H1 (cell line): Measurements from ENCODE around the gene CD248. TPM values are rescaled to one million over a fixed set of nuclear protein-coding genes. Genes with fewer than 3 reads are reported as not detected.

Experiments
- CTCF ChIA-PET: fragments of 300-600 bp; sonication (Branson Sonifier 250); formaldehyde crosslinking; loops from one replicate; lab custom pipeline; 2021; ENCODE audit not compliant: partially characterized antibody; lab: Charles Lee
- POLR2A ChIA-PET: fragments of 300-600 bp; sonication (Branson Sonifier 250); formaldehyde crosslinking; loops from one replicate; lab custom pipeline; 2021; ENCODE audit warnings: inconsistent platforms; ENCODE audit not compliant: partially characterized antibody; lab: Charles Lee
- DNase-seq, 2 experiments: peaks; one replicate each; pipeline versions ENCODE4 v3.0.0 to v3.0.0-alpha.2; 2010 to 2022; ENCODE audit warnings: low spot score in 2 of 2, low read depth in 1 of 2, mixed read lengths in 1 of 2
- FAIRE-seq: peaks from 2 replicates; lab custom pipeline; 2011; peaks lifted over from hg19 to GRCh38; lab: Jason Lieb, UNC
- H2AFZ ChIP-seq: 2 replicates; pipeline ENCODE4 v1.8.1; 2012; ENCODE audit warnings: low read length, inconsistent platforms
- H2AK5ac ChIP-seq: 2 replicates; pipeline ENCODE4 v1.6.1; 2013; ENCODE audit warnings: low read depth, low read length
- H2BK120ac ChIP-seq: replicated peaks from 2 replicates; pipeline ENCODE3; 2013; ENCODE audit warnings: low read depth, low read length, inconsistent platforms
- H2BK12ac ChIP-seq: 2 replicates; pipeline ENCODE4 v1.6.1; 2013; ENCODE audit warnings: low read depth, low read length
- H2BK15ac ChIP-seq: 2 replicates; pipeline ENCODE4 v1.6.1; 2013; ENCODE audit warnings: low read length
- H2BK20ac ChIP-seq: 2 replicates; pipeline ENCODE4 v1.6.1; 2013; ENCODE audit warnings: low read length
- H2BK5ac ChIP-seq: 2 replicates; pipeline ENCODE4 v1.6.1; 2013; ENCODE audit warnings: low read depth, low read length
- H3K14ac ChIP-seq: 2 replicates; pipeline ENCODE4 v1.6.1; 2013; ENCODE audit warnings: inconsistent platforms; ENCODE audit not compliant: insufficient read length
- H3K18ac ChIP-seq: 2 replicates; pipeline ENCODE4 v1.6.1; 2013; ENCODE audit warnings: low read length; ENCODE audit errors: extremely low read depth
- H3K23ac ChIP-seq: 2 replicates; pipeline ENCODE4 v1.6.1; 2013; ENCODE audit warnings: inconsistent platforms; ENCODE audit not compliant: insufficient read length
- H3K23me2 ChIP-seq: 2 replicates; pipeline ENCODE4 v1.6.1; 2013; ENCODE audit warnings: low read depth, low read length
- H3K27ac ChIP-seq: 2 replicates; pipeline ENCODE4 v1.6.1; 2011; ENCODE audit warnings: low read depth, low read length, inconsistent platforms
- H3K27me3 ChIP-seq, 4 experiments: replicated peaks in 1 of 4; 1 replicate in 1 of 4; 2 replicates in 3 of 4; pipeline versions ENCODE4 v1.6.1 to v1.8.1; 2011 to 2013; ENCODE audit warnings: low read length in 3 of 4, mild to moderate bottlenecking in 3 of 4, inconsistent platforms in 2 of 4, mixed read lengths in 2 of 4, moderate library complexity in 1 of 4; ENCODE audit not compliant: control insufficient read depth in 3 of 4, insufficient read depth in 3 of 4; ENCODE audit errors: extremely low read depth in 1 of 4
- H3K36me3 ChIP-seq, 4 experiments: 2 replicates each; pipeline versions ENCODE4 v1.6.1 to v1.8.1; 2011 to 2013; ENCODE audit warnings: mild to moderate bottlenecking in 4 of 4, low read length in 3 of 4, moderate library complexity in 2 of 4, control low read depth in 1 of 4, inconsistent platforms in 1 of 4; ENCODE audit not compliant: insufficient read depth in 4 of 4, control insufficient read depth in 2 of 4
- H3K4ac ChIP-seq: replicated peaks from 2 replicates; pipeline ENCODE3; 2013; ENCODE audit warnings: low read length, low read depth, mixed read lengths, inconsistent platforms; ENCODE audit not compliant: insufficient read length
- H3K4me1 ChIP-seq, 4 experiments: replicated peaks in 1 of 4; 1 replicate in 1 of 4; 2 replicates in 3 of 4; pipeline versions ENCODE4 v1.6.1 to v1.8.1; 2011 to 2013; ENCODE audit warnings: low read length in 3 of 4, inconsistent platforms in 2 of 4, mixed read lengths in 1 of 4; ENCODE audit not compliant: insufficient read depth in 4 of 4, control insufficient read depth in 3 of 4
- H3K4me2 ChIP-seq, 2 experiments: 2 replicates each; pipeline versions ENCODE4 v1.6.1 to v1.8.1; 2011 to 2013; ENCODE audit warnings: low read depth in 2 of 2, low read length in 2 of 2, control low read depth in 1 of 2, inconsistent platforms in 1 of 2, mild to moderate bottlenecking in 1 of 2; ENCODE audit not compliant: insufficient read depth in 1 of 2
- H3K4me3 ChIP-seq, 4 experiments: fragments of 200-600, 300-600 bp in 1 of 4; sonication (generic), shearing (Covaris generic), sonication (Bioruptor Twin) in 1 of 4; 2 replicates each; pipeline versions ENCODE4 v1.5.1 to v1.8.1; 2011 to 2016; ENCODE audit warnings: low read length in 4 of 4, low read depth in 3 of 4, control low read depth in 2 of 4, inconsistent platforms in 2 of 4, mild to moderate bottlenecking in 2 of 4, mixed read lengths in 1 of 4, moderate library complexity in 1 of 4; ENCODE audit not compliant: insufficient read depth in 2 of 4; ENCODE audit errors: extremely low read depth in 1 of 4
- H3K56ac ChIP-seq: replicated peaks from 2 replicates; pipeline ENCODE3; 2013; ENCODE audit warnings: low read depth, mild to moderate bottlenecking, mixed read lengths, low read length, inconsistent platforms; ENCODE audit not compliant: insufficient read length
- H3K79me1 ChIP-seq: 2 replicates; pipeline ENCODE4 v1.6.1; 2013; ENCODE audit warnings: low read depth, low read length, control low read depth
- H3K79me2 ChIP-seq, 2 experiments: 2 replicates each; pipeline versions ENCODE4 v1.6.1 to v1.8.1; 2012 to 2013; ENCODE audit warnings: low read length in 2 of 2, mild to moderate bottlenecking in 2 of 2, inconsistent platforms in 1 of 2; ENCODE audit not compliant: insufficient read depth in 2 of 2, control insufficient read depth in 1 of 2
- H3K9ac ChIP-seq, 4 experiments: replicated peaks in 1 of 4; 1 replicate in 1 of 4; 2 replicates in 3 of 4; pipeline versions ENCODE4 v1.6.1 to v1.8.1; 2011 to 2013; ENCODE audit warnings: low read depth in 3 of 4, low read length in 3 of 4, control low read depth in 2 of 4, mild to moderate bottlenecking in 2 of 4, moderate library complexity in 2 of 4, inconsistent platforms in 1 of 4; ENCODE audit errors: extremely low read depth in 1 of 4
- H3K9me3 ChIP-seq, 2 experiments: 2 replicates each; pipeline versions ENCODE4 v1.6.1 to v1.8.1; 2012 to 2013; ENCODE audit warnings: mild to moderate bottlenecking in 2 of 2, moderate library complexity in 2 of 2, control low read depth in 1 of 2, inconsistent platforms in 1 of 2, low read depth in 1 of 2, low read length in 1 of 2, mixed read lengths in 1 of 2; ENCODE audit not compliant: insufficient read depth in 2 of 2
- H4K20me1 ChIP-seq, 2 experiments: replicated peaks in 1 of 2; 2 replicates each; pipeline versions ENCODE3 to v1.8.1; 2011 to 2013; ENCODE audit warnings: inconsistent platforms in 2 of 2, low read length in 2 of 2, mild to moderate bottlenecking in 1 of 2; ENCODE audit not compliant: insufficient read depth in 2 of 2, control insufficient read depth in 1 of 2
- H4K5ac ChIP-seq: 2 replicates; pipeline ENCODE4 v1.6.1; 2013; ENCODE audit warnings: low read length, low read depth, mixed read lengths, inconsistent platforms; ENCODE audit not compliant: insufficient read length
- H4K8ac ChIP-seq: 2 replicates; pipeline ENCODE4 v1.8.0; 2013; ENCODE audit warnings: mild to moderate bottlenecking, moderate library complexity, low read length, inconsistent platforms; ENCODE audit not compliant: insufficient read depth; ENCODE audit errors: extremely low read depth
- H4K91ac ChIP-seq: replicated peaks from 2 replicates; pipeline ENCODE3; 2013; ENCODE audit warnings: low read length, mixed read lengths, inconsistent platforms; ENCODE audit not compliant: insufficient read length
- CBX8 ChIP-seq: fragments of 300-800, 300-1000 bp; sonication (generic); IDR thresholded peaks from 2 replicates; pipeline ENCODE4 v1.7.1; 2016; ENCODE audit warnings: low read depth, low read length, borderline replicate concordance
- CEBPB ChIP-seq: IDR thresholded peaks from 2 replicates; pipeline ENCODE4 v1.6.1; 2012; ENCODE audit warnings: low read depth, low read length
- CTBP2 ChIP-seq: IDR thresholded peaks from 2 replicates; pipeline ENCODE4 v1.7.0; 2011; ENCODE audit warnings: borderline replicate concordance, mild to moderate bottlenecking, moderate library complexity, mixed read lengths, low read length; ENCODE audit not compliant: insufficient read depth, insufficient read length
- WGBS, 2 experiments: shearing (Covaris generic) in 1 of 2; methylation state at CpG; one replicate each; pipeline versions ENCODE4 v1.1.6 to v1.1.7; 2013 to 2015; ENCODE audit warnings: low lambda C conversion rate in 2 of 2, mixed read lengths in 2 of 2, inconsistent platforms in 1 of 2, low coverage in 1 of 2, missing lambda C conversion rate in 1 of 2; ENCODE audit not compliant: insufficient replicate concordance in 2 of 2, insufficient coverage in 1 of 2, insufficient read length in 1 of 2; ENCODE audit errors: extremely low coverage in 1 of 2, missing lambda C conversion rate in 1 of 2; 5-methylcytosine and 5-hydroxymethylcytosine counted together
- polyA plus RNA-seq, 7 experiments: library from polyadenylated mRNA; depleted of rRNA in 3 of 7; stranded (reverse) in 5 of 7; unstranded in 2 of 7; fragments of >200 nt in 5 of 7; fragments of 200-250 nt in 2 of 7; gene quantifications; 1 replicate in 5 of 7; 2 replicates in 1 of 7; 4 replicates in 1 of 7; pipeline versions ENCODE4 v1.2.1 to v1.2.3, GENCODE V29; 2011 to 2013; ENCODE audit warnings: missing spikeins in 2 of 7, mixed read lengths in 2 of 7
- total RNA-seq: library from RNA; stranded (reverse); fragmentation: NEBNext Ultra II Directional; extraction: Animal tissue kit (Norgen Biotek cat#: 25700); gene quantifications from 2 replicates; pipeline ENCODE4 v1.2.1, GENCODE V29; 2021

The CD248 gene
- total and polyA plus RNA-seq, 2 of the 8 experiments (the other 6 are each of a cell fraction or from before 2014, with no cell fraction given), result 2.7 to 3.9 TPM

GRCh38 chr11:66333896-66334604 is 17.2 kb upstream of the CD248 start:
- Histone ChIP-seq H2BK5ac (no peak overlapping the region), H3K4me1 (peaks cover 0 to 20% (median 14%) of the 10 kb centered on the region in 4 experiments; a peak in 6 of 7 replicates), H2BK120ac (no peak overlapping the region), H4K20me1 (no peaks in the 10 kb centered on the region), H2BK20ac (no peak overlapping the region), H3K27ac (no peak overlapping the region)
- no peak for FAIRE-seq
- TF ChIP-seq CTBP2, result no peak
- TF ChIP-seq CEBPB, result no peak
- no peak for TF ChIP-seq CBX8
- TF ChIP-seq, all 59 proteins: peak for 0
- Histone ChIP-seq H4K5ac (no peak overlapping the region), H3K9ac (no peak overlapping the region), H2AFZ (no peak overlapping the region), H2BK12ac (no peak overlapping the region), H4K8ac (0 out of 2 replicates have a peak overlapping the region, but pooled peaks have one; percentile 60), H3K36me3 (no peaks in the 10 kb centered on the region; a peak in 1 of 8 replicates), H3K9me3 (no peaks in the 10 kb centered on the region), H3K4me3 (no peak overlapping the region), H3K23ac (no peak overlapping the region), H3K79me1 (no peaks in the 10 kb centered on the region), H3K4ac (no peak overlapping the region), H4K91ac (no peak overlapping the region), H3K14ac (no peak overlapping the region), H3K27me3 (no peaks in the 10 kb centered on the region; a peak in 2 of 7 replicates), H3K79me2 (no peaks in the 10 kb centered on the region), H2AK5ac (no peak overlapping the region), H3K18ac (no peak overlapping the region), H2BK15ac (no peak overlapping the region), H3K23me2 (no peaks in the 10 kb centered on the region; the same call in 1 of the 2 replicates), H3K56ac (no peak overlapping the region), H3K4me2 (no peak overlapping the region)
- WGBS, 2 experiments, result 88% methylated on average over 26 of the region's 29 CpGs; no CpG with 5 or more reads in 1 of the 2 experiments
- DNase-seq, result no peak
- CTCF ChIA-PET, result interaction anchor here (1.6 to 8.7 kb wide), 9 partner anchors 11 to 56 kb away, joined by 5 to 242 read pairs (median 11); partner anchors contain the start of genes BRMS1 and CD248
- POLR2A ChIA-PET, result interaction anchor here (0.6 to 8.5 kb wide), 8 partner anchors 12 to 534 kb away, joined by 3 to 61 read pairs (median 7); partner anchors contain the start of genes B4GAT1, BRMS1 and CD248
